ENCODE data around the gene ETV2. TPM values are rescaled to one million over a fixed set of nuclear protein-coding genes. Genes with fewer than 3 reads are reported as not detected.
"Not testable (repeated sequence)": the region's sequence is repeated elsewhere in the genome, so short reads cannot be mapped to it uniquely, and the experiment has no call there.

The ETV2 gene
- total RNA-seq, 1 donor from 2014 or later, result 1,894 TPM

GRCh38 chr19:35601971-35602370, 39.6 kb upstream of the ETV2 start:
- H3K27me3 Mint-ChIP-seq (ENCODE audit: unreplicated experiment), result peaks cover 2% of the 10 kb centered on the region
- no peaks in the 10 kb centered on the region for H3K4me1 Mint-ChIP-seq (ENCODE audit: unreplicated experiment)
- H3K4me3 Mint-ChIP-seq (ENCODE audit: unreplicated experiment), result no peak overlapping the region
- no peak for TF ChIP-seq CTCF (IDR thresholded peaks at IDR 0.05; ENCODE audit: unreplicated experiment)
- no peaks in the 10 kb centered on the region for H3K9me3 Mint-ChIP-seq (ENCODE audit: unreplicated experiment)
- no peak for DNase-seq (ENCODE audit: low spot score)
- H3K27ac Mint-ChIP-seq (ENCODE audit: unreplicated experiment), result no peak overlapping the region
- H3K36me3 Mint-ChIP-seq (ENCODE audit: low read depth, unreplicated experiment), result no peaks in the 10 kb centered on the region

GRCh38 chr19:35604436-35604835, 37.1 kb upstream of the ETV2 start:
- not testable (repeated sequence) for H3K4me1 Mint-ChIP-seq (ENCODE audit: unreplicated experiment); H3K36me3 Mint-ChIP-seq (ENCODE audit: low read depth, unreplicated experiment); DNase-seq (ENCODE audit: low spot score); H3K9me3 Mint-ChIP-seq (ENCODE audit: unreplicated experiment); H3K27me3 Mint-ChIP-seq (ENCODE audit: unreplicated experiment); H3K27ac Mint-ChIP-seq (ENCODE audit: unreplicated experiment); H3K4me3 Mint-ChIP-seq (ENCODE audit: unreplicated experiment)

GRCh38 chr19:35607170-35607569, 34.4 kb upstream of the ETV2 start:
- not testable (repeated sequence) for H3K27me3 Mint-ChIP-seq (ENCODE audit: unreplicated experiment); H3K4me1 Mint-ChIP-seq (ENCODE audit: unreplicated experiment); H3K4me3 Mint-ChIP-seq (ENCODE audit: unreplicated experiment); H3K27ac Mint-ChIP-seq (ENCODE audit: unreplicated experiment); H3K9me3 Mint-ChIP-seq (ENCODE audit: unreplicated experiment); H3K36me3 Mint-ChIP-seq (ENCODE audit: low read depth, unreplicated experiment); DNase-seq (ENCODE audit: low spot score)

GRCh38 chr19:35607661-35608060, 33.9 kb upstream of the ETV2 start:
- Mint-ChIP-seq H3K4me3 (ENCODE audit: unreplicated experiment) (no peak overlapping the region), H3K9me3 (ENCODE audit: unreplicated experiment) (no peaks in the 10 kb centered on the region), H3K36me3 (ENCODE audit: low read depth, unreplicated experiment) (peaks cover 4% of the 10 kb centered on the region)

GRCh38 chr19:35608251-35608650, 33.3 kb upstream of the ETV2 start:
- peaks cover 4% of the 10 kb centered on the region for H3K36me3 Mint-ChIP-seq (ENCODE audit: low read depth, unreplicated experiment)
- no peaks in the 10 kb centered on the region for H3K9me3 Mint-ChIP-seq (ENCODE audit: unreplicated experiment)
- H3K4me1 Mint-ChIP-seq (ENCODE audit: unreplicated experiment), result no peaks in the 10 kb centered on the region
- no peak overlapping the region for H3K4me3 Mint-ChIP-seq (ENCODE audit: unreplicated experiment)
- DNase-seq (ENCODE audit: low spot score), result no peak
- no peak for TF ChIP-seq CTCF (IDR thresholded peaks at IDR 0.05; ENCODE audit: unreplicated experiment)
- H3K27me3 Mint-ChIP-seq (ENCODE audit: unreplicated experiment), result peaks cover 4% of the 10 kb centered on the region
- no peak overlapping the region for H3K27ac Mint-ChIP-seq (ENCODE audit: unreplicated experiment)

More at GRCh38 chr19:35607661-35608060, 33.9 kb upstream of the ETV2 start:
- no peaks in the 10 kb centered on the region for H3K4me1 Mint-ChIP-seq (ENCODE audit: unreplicated experiment)
- no peak for TF ChIP-seq CTCF (IDR thresholded peaks at IDR 0.05; ENCODE audit: unreplicated experiment)
- DNase-seq (ENCODE audit: low spot score), result no peak
- H3K27ac Mint-ChIP-seq (ENCODE audit: unreplicated experiment), result no peak overlapping the region
- H3K27me3 Mint-ChIP-seq (ENCODE audit: unreplicated experiment), result peaks cover 4% of the 10 kb centered on the region

GRCh38 chr19:35609851-35610353, 31.6 kb upstream of the ETV2 start:
- no peak for TF ChIP-seq CTCF (IDR thresholded peaks at IDR 0.05; ENCODE audit: unreplicated experiment)
- H3K36me3 Mint-ChIP-seq (ENCODE audit: low read depth, unreplicated experiment), result peaks cover 7% of the 10 kb centered on the region
- DNase-seq (ENCODE audit: low spot score), result no peak
- H3K27ac Mint-ChIP-seq (ENCODE audit: unreplicated experiment), result no peak overlapping the region
- no peaks in the 10 kb centered on the region for H3K9me3 Mint-ChIP-seq (ENCODE audit: unreplicated experiment)
- H3K4me3 Mint-ChIP-seq (ENCODE audit: unreplicated experiment), result no peak overlapping the region
- H3K27me3 Mint-ChIP-seq (ENCODE audit: unreplicated experiment), result peaks cover 5% of the 10 kb centered on the region
- H3K4me1 Mint-ChIP-seq (ENCODE audit: unreplicated experiment), result peaks cover 8% of the 10 kb centered on the region

Measured in endothelial cell (in vitro differentiated cells).